ENCODE results near the gene PKIG.
A peak's percentile ranks its signal among the peaks of the same experiment; 100 is the strongest.
"Not testable (repeated sequence)": the region's sequence is repeated elsewhere in the genome, so short reads cannot be mapped to it uniquely, and the experiment has no call there.

Gene PKIG

DNA sequence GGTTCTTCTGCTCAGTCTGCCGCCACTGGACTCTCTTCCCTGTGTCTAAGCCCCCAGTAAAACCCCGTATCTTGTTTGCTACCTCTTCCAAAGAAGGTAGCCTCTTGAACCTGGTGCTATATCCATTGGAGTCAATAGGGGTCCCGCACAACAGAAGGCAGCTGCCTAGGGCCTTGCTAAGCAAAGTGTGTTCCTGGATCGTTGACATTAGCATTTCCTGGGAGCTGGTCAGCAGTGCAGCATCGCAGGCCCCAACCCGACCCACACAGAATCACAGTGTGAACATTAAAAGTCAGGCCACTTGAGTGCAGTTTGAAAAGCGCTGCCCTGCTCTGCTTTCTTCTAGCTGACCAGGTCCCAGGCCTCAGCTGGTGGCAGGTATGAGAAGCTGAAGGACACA, 66.2 kb downstream of the PKIG start:
- Mint-ChIP-seq H3K4me3 (no peak overlapping the region), H3K27ac (peak overlapping the region; percentile 39), H3K36me3 (ENCODE audit: low read depth) (peaks cover 7% of the 10 kb centered on the region), H3K4me1 (ENCODE audit: low read depth) (peaks cover 87% of the 10 kb centered on the region), H3K9me3 (no peaks in the 10 kb centered on the region), H3K27me3 (peaks cover 10% of the 10 kb centered on the region)
- intact Hi-C loops (cut with micrococcal nuclease): loop anchor here (10.0 kb wide), 1 partner anchor 434 kb away; the partner anchor contains the start of gene OSER1

DNA sequence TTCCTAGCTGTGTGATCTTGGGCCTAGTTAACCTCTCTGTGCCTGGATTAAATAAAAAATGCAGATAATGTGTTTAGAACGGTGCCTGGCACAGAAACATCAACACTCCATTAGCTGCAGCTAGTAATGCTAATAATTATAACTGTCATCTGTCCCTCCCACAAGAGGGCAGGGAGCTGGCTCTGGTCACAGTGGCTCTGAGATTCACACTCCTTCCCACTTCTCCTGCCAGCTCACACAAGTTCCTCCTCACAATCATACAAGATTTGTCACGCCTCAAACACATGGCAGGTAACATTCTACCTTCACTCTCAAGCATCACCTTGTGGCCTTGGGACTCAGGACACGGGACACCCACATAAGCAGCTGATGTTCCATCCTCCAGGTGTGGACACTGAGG, 66.7 kb downstream of the PKIG start:
- Mint-ChIP-seq H3K4me3 (no peak overlapping the region), H3K36me3 (ENCODE audit: low read depth) (peaks cover 7% of the 10 kb centered on the region), H3K9me3 (no peaks in the 10 kb centered on the region), H3K27me3 (peaks cover 12% of the 10 kb centered on the region), H3K27ac (peak overlapping the region; percentile 38), H3K4me1 (ENCODE audit: low read depth) (peaks cover 85% of the 10 kb centered on the region)
- intact Hi-C loops (cut with micrococcal nuclease): loop anchor here (10.0 kb wide), 1 partner anchor 434 kb away; the partner anchor contains the start of gene OSER1

DNA sequence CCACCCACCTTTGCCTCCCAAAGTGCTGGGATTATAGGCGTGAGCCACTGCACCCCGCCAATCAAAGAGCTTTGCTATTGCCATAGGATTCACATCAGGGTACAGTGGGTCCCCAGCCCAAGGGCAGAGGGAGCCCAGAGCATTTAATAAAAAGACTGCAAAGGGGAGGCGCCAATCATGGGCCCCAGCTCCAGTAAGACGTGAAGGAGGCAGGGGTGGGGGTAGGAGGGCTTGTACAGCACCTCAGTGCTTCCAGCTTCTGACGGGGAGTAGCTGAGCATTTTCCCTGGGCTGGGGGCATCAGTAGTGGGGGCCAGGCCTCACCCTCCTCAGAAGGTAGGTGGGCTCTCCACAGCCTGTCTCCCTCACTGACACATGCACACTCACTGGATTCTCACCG, 67.6 kb downstream of the PKIG start:
- H3K9me3 Mint-ChIP-seq: no peaks in the 10 kb centered on the region
- H3K4me3 Mint-ChIP-seq: no peak overlapping the region
- H3K27ac Mint-ChIP-seq: peak overlapping the region; percentile 72
- peaks cover 77% of the 10 kb centered on the region for H3K4me1 Mint-ChIP-seq (ENCODE audit: low read depth)
- H3K36me3 Mint-ChIP-seq (ENCODE audit: low read depth): peaks cover 7% of the 10 kb centered on the region
- intact Hi-C loops (cut with micrococcal nuclease): loop anchor here (10.0 kb wide), 1 partner anchor 435 kb away; the partner anchor contains the start of gene OSER1
- H3K27me3 Mint-ChIP-seq: peaks cover 12% of the 10 kb centered on the region

DNA sequence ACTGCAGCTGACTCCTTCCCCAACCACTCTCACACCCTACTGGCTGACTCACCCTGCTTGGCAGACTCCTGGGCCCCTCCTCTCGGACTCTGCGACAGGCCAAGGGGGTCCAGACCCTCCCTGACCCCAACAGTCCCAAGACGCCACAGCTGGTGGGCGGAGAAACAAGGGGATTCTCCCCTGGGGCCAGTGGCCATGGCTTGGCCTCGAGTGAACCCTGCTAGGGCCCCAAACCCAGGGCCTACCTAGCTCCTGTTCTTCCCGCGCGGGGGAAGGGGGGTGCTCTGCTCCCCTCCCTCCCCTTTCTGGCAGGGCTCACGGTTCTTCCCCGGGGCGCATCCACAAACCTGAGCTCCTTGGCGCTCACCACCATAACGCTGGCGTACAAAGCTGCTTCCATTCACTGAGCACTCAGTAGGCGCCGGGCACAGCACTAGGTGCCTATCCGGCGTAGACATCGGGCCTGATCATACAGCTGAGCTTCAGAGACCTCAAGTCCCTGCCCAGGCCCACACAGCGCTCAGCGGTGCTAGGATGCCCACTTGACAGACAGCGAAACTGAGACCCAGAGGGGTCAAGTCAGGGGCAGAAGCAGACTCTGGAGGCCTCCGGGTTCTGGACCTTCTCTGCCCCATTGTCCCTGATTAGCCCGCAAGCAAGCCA, 68.5 kb downstream of the PKIG start:
- Mint-ChIP-seq H3K9me3 (no peaks in the 10 kb centered on the region), H3K27ac (peak overlapping the region; percentile 72), H3K4me1 (ENCODE audit: low read depth) (peaks cover 80% of the 10 kb centered on the region), H3K4me3 (peak overlapping the region; percentile 83), H3K27me3 (peaks cover 17% of the 10 kb centered on the region), H3K36me3 (ENCODE audit: low read depth) (peaks cover 7% of the 10 kb centered on the region)
- intact Hi-C loops (cut with micrococcal nuclease): no loop called here

DNA sequence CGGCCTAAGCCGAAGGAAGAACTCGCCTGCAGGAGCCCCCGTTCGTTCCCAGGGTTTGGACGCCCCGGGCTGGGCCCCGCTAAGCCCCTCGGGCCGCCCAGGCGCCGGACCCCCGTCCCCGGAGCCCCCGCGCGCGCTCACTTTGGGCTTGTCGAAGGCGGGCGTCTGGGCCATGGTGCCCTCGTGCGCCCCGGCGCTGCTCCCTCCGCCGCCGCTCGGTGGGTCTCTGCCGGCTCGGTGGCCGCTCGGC, 69.0 kb downstream of the PKIG start:
- no peaks in the 10 kb centered on the region for H3K9me3 Mint-ChIP-seq
- peaks cover 17% of the 10 kb centered on the region for H3K27me3 Mint-ChIP-seq
- peak overlapping the region; percentile 72 for H3K27ac Mint-ChIP-seq
- intact Hi-C loops (cut with micrococcal nuclease): no loop called here
- peaks cover 80% of the 10 kb centered on the region for H3K4me1 Mint-ChIP-seq (ENCODE audit: low read depth)
- peak overlapping the region; percentile 83 for H3K4me3 Mint-ChIP-seq
- peaks cover 7% of the 10 kb centered on the region for H3K36me3 Mint-ChIP-seq (ENCODE audit: low read depth)

DNA sequence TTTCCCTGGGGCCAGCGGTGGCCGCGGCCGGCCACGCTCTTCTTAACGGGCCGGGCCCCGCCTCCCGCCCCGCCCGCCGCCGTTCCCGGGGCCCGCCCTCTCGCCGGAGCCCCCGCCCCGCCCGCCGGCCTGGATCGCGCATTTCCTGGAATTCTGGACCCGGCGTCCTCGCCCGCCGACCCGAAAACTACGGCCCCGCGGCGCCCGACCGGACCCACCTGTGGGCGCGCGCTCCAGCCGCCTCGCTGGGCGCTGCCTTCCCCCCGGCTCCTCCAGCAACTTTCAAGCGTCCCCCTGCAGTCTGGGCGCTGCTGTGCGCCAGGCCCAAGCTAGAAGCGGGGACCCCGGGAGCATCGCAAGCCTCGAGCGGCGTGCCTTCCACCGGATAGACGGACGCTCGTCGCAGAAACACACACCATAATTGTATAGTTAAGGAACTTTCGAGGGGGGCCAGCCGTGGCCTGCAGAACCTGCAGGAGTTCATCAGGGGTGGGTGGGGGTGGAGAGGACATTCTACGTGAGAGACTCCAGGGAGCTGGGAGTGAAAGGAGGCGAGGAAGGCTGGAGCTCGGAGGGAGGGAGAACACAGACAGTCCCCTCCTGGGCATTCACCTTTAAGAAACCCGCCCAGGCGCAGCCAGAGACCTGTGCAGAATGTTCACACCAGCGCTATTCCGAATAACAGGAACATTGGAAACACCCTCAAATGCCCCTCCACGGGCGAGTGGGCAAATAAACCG, 69.5 kb downstream of the PKIG start, which contains the start of gene ADA:
TSS of gene ADA (minus strand) at position 16 of the 740 bp plus-strand sequence. CDS start 92 bp downstream, outside the sequence.
- Mint-ChIP-seq H3K4me1 (ENCODE audit: low read depth) (peaks cover 77% of the 10 kb centered on the region), H3K36me3 (ENCODE audit: low read depth) (peaks cover 7% of the 10 kb centered on the region), H3K9me3 (no peaks in the 10 kb centered on the region), H3K27ac (peak within 1 kb of the TSS; percentile 72), H3K27me3 (peaks cover 17% of the 10 kb centered on the region), H3K4me3 (peak within 1 kb of the TSS; percentile 83)
- intact Hi-C loops (cut with micrococcal nuclease): no loop called here

DNA sequence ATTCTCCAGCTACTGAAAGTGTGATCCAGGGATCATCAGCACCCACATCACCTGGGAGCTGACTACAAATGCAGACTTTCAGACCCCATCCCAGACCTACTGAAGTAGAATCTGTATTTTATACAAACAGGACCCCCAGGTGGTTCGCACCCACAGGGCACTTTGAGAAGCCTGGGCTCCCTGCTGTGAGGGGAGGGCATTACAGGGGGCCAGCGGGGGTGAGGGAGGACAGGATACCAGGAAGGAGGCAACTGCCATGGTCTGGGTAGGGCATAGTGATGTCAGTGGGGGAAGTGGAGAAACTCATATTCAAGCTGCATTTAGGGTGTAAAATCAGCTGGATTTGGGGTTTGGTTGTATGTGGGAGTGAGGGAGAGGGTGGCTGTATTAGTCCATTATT, 71.2 kb downstream of the PKIG start:
- H3K27me3 Mint-ChIP-seq: peaks cover 17% of the 10 kb centered on the region

DNA sequence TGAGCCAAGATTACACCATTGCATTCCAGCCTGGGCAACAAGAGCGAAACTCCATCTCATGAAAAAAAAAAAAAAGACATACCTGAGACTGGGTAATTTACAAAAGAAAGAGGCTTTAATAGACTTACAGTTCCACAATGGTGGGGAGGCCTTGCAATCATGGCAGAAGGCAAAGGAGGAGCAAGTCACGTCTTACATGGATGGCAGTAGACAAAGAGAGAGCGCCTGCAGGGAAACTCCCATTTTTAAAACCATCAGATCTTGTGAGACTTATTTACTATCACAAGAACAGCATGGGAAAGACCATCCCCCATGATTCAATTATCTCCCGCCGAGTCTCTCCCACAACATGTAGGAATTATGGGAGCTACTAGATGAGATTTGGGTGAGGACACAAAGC, 71.8 kb downstream of the PKIG start:
- H3K4me1 Mint-ChIP-seq (ENCODE audit: low read depth): peaks cover 53% of the 10 kb centered on the region
- intact Hi-C loops (cut with micrococcal nuclease); H3K27ac Mint-ChIP-seq; H3K9me3 Mint-ChIP-seq; H3K36me3 Mint-ChIP-seq (ENCODE audit: low read depth); H3K4me3 Mint-ChIP-seq: not testable (repeated sequence)
- peaks cover 17% of the 10 kb centered on the region for H3K27me3 Mint-ChIP-seq

More for the DNA sequence above, 71.2 kb downstream of the PKIG start:
- Mint-ChIP-seq H3K4me3 (no peak overlapping the region), H3K4me1 (ENCODE audit: low read depth) (peaks cover 60% of the 10 kb centered on the region), H3K9me3 (no peaks in the 10 kb centered on the region), H3K27ac (no peak overlapping the region), H3K36me3 (ENCODE audit: low read depth) (peaks cover 7% of the 10 kb centered on the region)
- intact Hi-C loops (cut with micrococcal nuclease): no loop called here

DNA sequence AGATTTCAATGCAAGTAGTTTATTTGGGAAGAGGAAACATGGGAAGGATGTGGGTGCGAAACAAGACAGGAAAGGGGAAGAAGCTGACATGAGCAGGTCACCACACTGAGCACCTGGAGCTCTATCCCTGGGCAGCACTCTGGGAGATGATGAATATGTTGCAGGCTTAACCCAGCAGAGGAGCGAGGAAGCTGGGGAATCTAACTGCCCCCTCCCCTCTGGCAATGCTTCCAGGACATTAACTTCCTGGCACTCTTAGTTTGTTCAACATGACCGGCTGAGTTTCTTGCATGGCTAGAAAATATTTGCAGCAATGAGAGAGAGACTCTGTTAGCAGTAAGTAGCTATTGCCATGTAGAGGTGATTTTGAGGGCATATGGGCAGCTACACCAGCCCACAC, 74.1 kb downstream of the PKIG start:
- Mint-ChIP-seq H3K27ac (peak overlapping the region; percentile 49), H3K27me3 (peaks cover 17% of the 10 kb centered on the region), H3K4me3 (no peak overlapping the region), H3K9me3 (peaks cover 15% of the 10 kb centered on the region), H3K36me3 (ENCODE audit: low read depth) (peaks cover 7% of the 10 kb centered on the region), H3K4me1 (ENCODE audit: low read depth) (peaks cover 41% of the 10 kb centered on the region)
- intact Hi-C loops (cut with micrococcal nuclease): no loop called here

DNA sequence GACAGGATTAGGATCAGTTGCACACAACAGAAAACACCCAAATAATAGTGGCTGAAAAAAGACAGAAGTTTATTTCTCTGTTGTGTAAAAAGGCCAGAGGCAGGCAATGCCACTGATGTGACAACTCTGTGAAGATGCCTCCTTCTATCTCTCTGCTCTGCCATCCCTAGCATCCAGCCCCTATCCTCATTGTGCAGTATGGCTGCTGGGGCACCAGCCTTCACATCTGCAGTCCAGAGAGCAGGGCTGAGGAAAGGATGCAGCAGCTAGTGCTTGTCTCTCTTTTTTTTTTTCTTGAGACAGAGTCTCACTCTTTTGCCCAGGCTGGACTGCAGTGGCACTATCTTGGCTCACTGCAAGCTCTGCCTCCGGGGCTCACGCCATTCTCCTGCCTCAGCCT, 75.5 kb downstream of the PKIG start:
- intact Hi-C loops (cut with micrococcal nuclease): no loop called here
- H3K27ac Mint-ChIP-seq: no peak overlapping the region

DNA sequence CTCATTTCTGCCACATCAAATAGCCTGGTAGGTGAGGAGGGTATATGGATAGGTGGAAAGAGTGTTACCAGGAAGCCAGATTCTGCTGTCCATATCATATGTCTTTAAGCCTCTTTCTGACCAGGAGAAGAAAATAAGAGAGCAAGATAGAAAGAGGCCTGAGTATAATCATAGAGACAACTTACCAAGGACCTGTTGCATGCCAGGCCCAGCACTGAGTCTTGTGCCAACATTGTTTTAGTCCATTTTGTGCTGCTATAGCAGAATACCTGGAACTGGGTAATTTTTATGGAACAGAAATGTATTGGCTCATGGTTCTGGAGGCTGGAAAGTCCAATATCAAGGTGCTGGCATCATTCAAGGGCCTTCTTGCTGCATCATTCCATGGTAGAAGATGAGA, 76.4 kb downstream of the PKIG start:
- Mint-ChIP-seq H3K27ac (no peak overlapping the region), H3K36me3 (ENCODE audit: low read depth) (no peaks in the 10 kb centered on the region)

More for the DNA sequence above, 75.5 kb downstream of the PKIG start:
- H3K36me3 Mint-ChIP-seq (ENCODE audit: low read depth): no peaks in the 10 kb centered on the region
- peaks cover 40% of the 10 kb centered on the region for H3K4me1 Mint-ChIP-seq (ENCODE audit: low read depth)
- no peak overlapping the region for H3K4me3 Mint-ChIP-seq
- H3K9me3 Mint-ChIP-seq: peaks cover 15% of the 10 kb centered on the region
- H3K27me3 Mint-ChIP-seq: peaks cover 13% of the 10 kb centered on the region

DNA sequence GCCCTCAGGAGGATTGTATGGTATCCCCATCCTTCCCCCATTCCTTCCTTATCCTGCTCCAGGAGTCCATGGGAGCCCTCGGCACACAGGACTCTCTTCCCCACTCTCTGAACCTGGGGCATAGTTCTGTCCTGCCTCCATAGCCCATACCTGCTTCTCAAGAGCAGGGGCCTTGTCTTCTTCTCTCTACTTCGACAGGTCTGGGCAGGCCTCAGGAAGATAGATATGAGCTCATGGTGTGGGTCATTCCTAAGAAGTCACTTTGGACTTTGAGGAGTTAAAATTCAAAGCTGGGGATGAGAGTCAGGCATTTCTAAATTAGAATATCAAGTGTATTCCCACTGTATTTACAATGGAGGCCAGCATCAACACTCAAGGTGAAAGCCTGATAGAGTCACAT, 77.6 kb downstream of the PKIG start:
- peaks cover 46% of the 10 kb centered on the region for H3K4me1 Mint-ChIP-seq (ENCODE audit: low read depth)
- H3K27ac Mint-ChIP-seq: peak overlapping the region; percentile 24
- H3K27me3 Mint-ChIP-seq: peaks cover 5% of the 10 kb centered on the region
- intact Hi-C loops (cut with micrococcal nuclease): no loop called here
- H3K4me3 Mint-ChIP-seq: no peak overlapping the region
- H3K36me3 Mint-ChIP-seq (ENCODE audit: low read depth): no peaks in the 10 kb centered on the region
- H3K9me3 Mint-ChIP-seq: peaks cover 15% of the 10 kb centered on the region

More for the DNA sequence above, 76.4 kb downstream of the PKIG start:
- peaks cover 5% of the 10 kb centered on the region for H3K27me3 Mint-ChIP-seq
- H3K9me3 Mint-ChIP-seq: peaks cover 15% of the 10 kb centered on the region
- intact Hi-C loops (cut with micrococcal nuclease): no loop called here
- H3K4me1 Mint-ChIP-seq (ENCODE audit: low read depth): peaks cover 36% of the 10 kb centered on the region
- H3K4me3 Mint-ChIP-seq: no peak overlapping the region

DNA sequence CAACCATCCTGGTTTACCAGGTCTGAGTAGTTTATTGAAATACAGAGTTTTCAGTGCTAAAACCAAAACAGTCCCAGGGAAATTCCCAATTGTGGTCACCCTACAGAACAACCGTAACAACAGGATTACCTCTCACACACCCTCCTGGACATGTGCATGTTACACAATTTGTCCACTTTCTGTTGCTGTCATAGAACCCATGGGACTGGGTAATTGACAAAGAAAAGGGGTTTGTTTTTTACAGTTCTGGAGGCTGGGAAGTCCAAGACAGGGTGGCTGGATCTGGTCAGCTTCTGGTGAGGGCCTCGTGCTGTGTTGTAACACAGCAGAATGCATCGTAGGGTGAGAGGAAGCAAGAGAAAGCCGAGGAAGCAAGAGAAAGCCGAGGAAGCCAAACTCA, 78.2 kb downstream of the PKIG start:
- Mint-ChIP-seq H3K36me3 (ENCODE audit: low read depth) (no peaks in the 10 kb centered on the region), H3K27me3 (peaks cover 4% of the 10 kb centered on the region)
- intact Hi-C loops (cut with micrococcal nuclease): no loop called here

DNA sequence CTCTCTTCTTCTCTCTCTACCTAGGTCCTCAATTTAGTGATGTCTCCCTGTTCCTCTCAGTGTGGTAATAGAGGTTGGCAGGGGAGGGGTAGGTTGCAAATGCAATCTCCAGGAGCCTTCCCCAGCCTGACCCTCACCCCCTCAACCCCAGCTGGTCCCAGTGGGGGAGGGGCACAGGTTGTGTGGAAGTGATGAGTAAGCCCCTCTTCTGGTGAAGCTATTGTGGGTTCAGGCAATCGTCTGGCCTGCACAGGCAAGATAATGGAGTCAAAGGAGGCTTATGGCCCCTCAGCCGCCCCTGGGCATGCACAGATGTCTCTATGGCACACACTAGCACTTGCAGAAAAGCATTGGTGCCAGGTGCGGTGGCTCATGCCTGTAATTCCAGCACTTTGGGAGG, 79.9 kb downstream of the PKIG start:
- H3K9me3 Mint-ChIP-seq: peaks cover 15% of the 10 kb centered on the region
- H3K27ac Mint-ChIP-seq: peak overlapping the region; percentile 29
- no peaks in the 10 kb centered on the region for H3K27me3 Mint-ChIP-seq
- H3K4me1 Mint-ChIP-seq (ENCODE audit: low read depth): peaks cover 41% of the 10 kb centered on the region
- no peaks in the 10 kb centered on the region for H3K36me3 Mint-ChIP-seq (ENCODE audit: low read depth)
- H3K4me3 Mint-ChIP-seq: no peak overlapping the region
- intact Hi-C loops (cut with micrococcal nuclease): no loop called here

More for the DNA sequence above, 78.2 kb downstream of the PKIG start:
- Mint-ChIP-seq H3K4me1 (ENCODE audit: low read depth) (peaks cover 43% of the 10 kb centered on the region), H3K4me3 (no peak overlapping the region), H3K9me3 (peaks cover 15% of the 10 kb centered on the region), H3K27ac (peak overlapping the region; percentile 11)

All from dendritic cell treated with granulocyte-macrophage colony-stimulating factor and Interleukin-4, amounts not matched to agents 40 ng/mL and 50 ng/mL, for 4 days (primary cell).